GM18505 (cell line): ENCODE data around the gene NXN.
"Not testable (repeated sequence)": the region's sequence is repeated elsewhere in the genome, so short reads cannot be mapped to it uniquely, and the experiment has no call there.

Experiments used
- ATAC-seq: cut with Tn5 transposase; IDR thresholded peaks from one replicate; pipeline ENCODE4 v1.9.1; 2021; ENCODE audit not compliant: unreplicated experiment
- POLR2A ChIP-seq: IDR thresholded peaks from 4 replicates; pipeline ENCODE4 v1.6.1; 2011; ENCODE audit warnings: borderline replicate concordance; ENCODE audit not compliant: insufficient read depth, insufficient read length; ENCODE audit errors: extremely low read depth

NXN gene

GRCh38 chr17:864315-864714, 115.3 kb downstream of the NXN start:
- no peak for TF ChIP-seq POLR2A
- ATAC-seq: no peak

- no peak for TF ChIP-seq POLR2A
- ATAC-seq: no peak
Observed at GRCh38 chr17:863880-864279, 115.7 kb downstream of the NXN start.

GRCh38 chr17:862582-862981, 117.0 kb downstream of the NXN start:
- TF ChIP-seq POLR2A: no peak
- no peak for ATAC-seq

GRCh38 chr17:861364-861763, 118.2 kb downstream of the NXN start:
- ATAC-seq: no peak
- no peak for TF ChIP-seq POLR2A

GRCh38 chr17:860805-861204, 118.8 kb downstream of the NXN start:
- ATAC-seq: no peak
- TF ChIP-seq POLR2A: no peak

- TF ChIP-seq POLR2A: no peak
- ATAC-seq: no peak
Observed at GRCh38 chr17:859824-860195, 119.8 kb downstream of the NXN start.

- no peak for TF ChIP-seq POLR2A
- no peak for ATAC-seq
Observed at GRCh38 chr17:859061-859823, 120.3 kb downstream of the NXN start.

- ATAC-seq: no peak
- no peak for TF ChIP-seq POLR2A
Observed at GRCh38 chr17:856149-856548, 123.4 kb downstream of the NXN start.

- no peak for ATAC-seq
- no peak for TF ChIP-seq POLR2A
Observed at GRCh38 chr17:855569-855968, 124.0 kb downstream of the NXN start.

GRCh38 chr17:852850-853249, 126.7 kb downstream of the NXN start:
- ATAC-seq: not testable (repeated sequence)

GRCh38 chr17:852349-852748, 127.2 kb downstream of the NXN start:
- TF ChIP-seq POLR2A: no peak

GRCh38 chr17:851924-852323, 127.7 kb downstream of the NXN start:
- ATAC-seq: no peak
- no peak for TF ChIP-seq POLR2A

More at GRCh38 chr17:852349-852748, 127.2 kb downstream of the NXN start:
- ATAC-seq: no peak

GRCh38 chr17:850851-851763, 128.5 kb downstream of the NXN start:
- no peak for TF ChIP-seq POLR2A
- ATAC-seq: no peak

- no peak for ATAC-seq
- no peak for TF ChIP-seq POLR2A
Observed at GRCh38 chr17:850086-850850, 129.3 kb downstream of the NXN start.

- TF ChIP-seq POLR2A: no peak
- no peak for ATAC-seq
Observed at GRCh38 chr17:848402-848801, 131.2 kb downstream of the NXN start.
